HG03039 (cell line): ENCODE results near the gene NPPC.
"Not testable (repeated sequence)": the region's sequence is repeated elsewhere in the genome, so short reads cannot be mapped to it uniquely, and the experiment has no call there.

Source experiments
- ATAC-seq: cut with Tn5 transposase; IDR thresholded peaks from one replicate; pipeline ENCODE4 v1.9.1; 2021; ENCODE audit warnings: mild to moderate bottlenecking, moderate library complexity; ENCODE audit not compliant: unreplicated experiment

NPPC gene

GRCh38 chr2:231891514-231891905, 34.7 kb downstream of the NPPC start:
- ATAC-seq = no peak

- no peak for ATAC-seq
Measured at GRCh38 chr2:231890896-231891513, 35.2 kb downstream of the NPPC start.

GRCh38 chr2:231887756-231888155, 38.4 kb downstream of the NPPC start:
- no peak for ATAC-seq

- no peak for ATAC-seq
Measured at GRCh38 chr2:231886071-231886681, 40.0 kb downstream of the NPPC start.

- ATAC-seq = no peak
Measured at GRCh38 chr2:231884438-231885140, 41.6 kb downstream of the NPPC start.

GRCh38 chr2:231883468-231883881, 42.7 kb downstream of the NPPC start:
- no peak for ATAC-seq

GRCh38 chr2:231882646-231883045, 43.5 kb downstream of the NPPC start:
- ATAC-seq = no peak

- ATAC-seq = not testable (repeated sequence)
Measured at GRCh38 chr2:231880371-231880770, 45.8 kb downstream of the NPPC start.

GRCh38 chr2:231879216-231879615, 47.0 kb downstream of the NPPC start:
- no peak for ATAC-seq

- no peak for ATAC-seq
Measured at GRCh38 chr2:231877533-231878456, 48.4 kb downstream of the NPPC start.

- no peak for ATAC-seq
Measured at GRCh38 chr2:231874944-231875343, 51.3 kb downstream of the NPPC start.
